Measurements from ENCODE around the gene RAF1. TPM values are rescaled to one million over a fixed set of nuclear protein-coding genes. Genes with fewer than 3 reads are reported as not detected.

The RAF1 gene
- total and polyA plus RNA-seq, 9 of the 15 experiments (the other 6 are each of a cell fraction or from before 2014, with no cell fraction given) = 28.0 to 183 (median 85.6) TPM

GRCh38 chr3:12708584-12709192, 44.8 kb upstream of the RAF1 start:
- Histone ChIP-seq H3K4me3 (no peak overlapping the region), H3K79me2 (ENCODE audit: control insufficient read depth, insufficient read depth, low read length) (no peaks in the 10 kb centered on the region), H2AFZ (ENCODE audit: low read depth, low read length) (no peak overlapping the region), H3K27ac (ENCODE audit: extremely low read depth, low read depth, low read length) (no peak overlapping the region), H3K36me3 (ENCODE audit: control insufficient read depth, insufficient read depth, low read length) (no peaks in the 10 kb centered on the region), H4K20me1 (replicated peaks; ENCODE audit: control insufficient read depth, insufficient read depth, low read length) (no peaks in the 10 kb centered on the region), H3K9me3 (replicated peaks; ENCODE audit: control insufficient read depth, insufficient read depth, low read depth, low read length) (no peaks in the 10 kb centered on the region), H3K27me3 (ENCODE audit: control insufficient read depth in 2 of 2, insufficient read depth in 2 of 2, low read length in 2 of 2) (peaks cover 19 to 36% of the 10 kb centered on the region in 2 experiments), H3K4me1 (replicated peaks in 1 of 2; ENCODE audit: control insufficient read depth in 2 of 2, insufficient read depth in 2 of 2, low read length in 2 of 2) (no peaks in the 10 kb centered on the region), H3K9me1 (ENCODE audit: control insufficient read depth, insufficient read depth, low read length) (no peaks in the 10 kb centered on the region), H3K9ac (ENCODE audit: insufficient read depth in 1 of 2, low read depth in 2 of 2, low read length in 2 of 2) (no peak overlapping the region), H3K4me2 (ENCODE audit: insufficient read depth, low read length) (no peak overlapping the region)
- FAIRE-seq = no peak
- BruUV-seq (replicated peaks) = no TSS peak
- in situ Hi-C loops (cut with MboI) (loop anchor here (5.0 kb wide), 1 partner anchor 189 kb away; no protein-coding TSS in a partner anchor), intact Hi-C loops (cut with micrococcal nuclease) (loop anchor here (10.0 kb wide), 1 partner anchor 286 kb away; no protein-coding TSS in a partner anchor)
- 2% methylated on average over 6 of the region's 6 CpGs for WGBS (ENCODE audit: insufficient coverage, low coverage, missing lambda C conversion rate)
- ATAC-seq = peak; percentile 40; the same call in 1 of the 3 replicates
- ChIA-PET CTCF (ENCODE audit: low intra/inter-chr PET ratio) (no interaction called here), POLR2A (interaction anchor here (0.6 to 2.1 kb wide), 4 partner anchors 10 to 133 kb away, joined by 3 to 9 read pairs (median 4); no protein-coding TSS in a partner anchor)
- DNase-seq (ENCODE audit: extremely low read depth in 1 of 4, low spot score in 3 of 4) = peak in 2 of 4 experiments; percentile 8 to 34
- TF ChIP-seq TAL1 (IDR thresholded peaks at IDR 0.05) (no peak), PTTG1 (tag; IDR thresholded peaks at IDR 0.05; ENCODE audit: low read depth) (no peak), CTCF (IDR thresholded peaks at IDR 0.05 in 2 of 3, conservative IDR thresholded peaks at IDR 0.05 in 1 of 3; ENCODE audit: insufficient read depth in 2 of 3, low read depth in 1 of 3, low read length in 3 of 3) (peak; percentile 34 to 54 (median 40); a peak in 5 of 6 replicates), KAT7 (CRISPR knock-in tag; IDR thresholded peaks at IDR 0.05; ENCODE audit: borderline replicate concordance) (no peak), TCF15 (CRISPR knock-in tag; IDR thresholded peaks at IDR 0.05) (no peak), NR0B1 (IDR thresholded peaks at IDR 0.05; ENCODE audit: partially characterized antibody) (no peak), C11orf30 (IDR thresholded peaks at IDR 0.05; ENCODE audit: low read depth) (peak; percentile 26; the same call in 1 of the 2 replicates), TOE1 (IDR thresholded peaks at IDR 0.05; ENCODE audit: borderline replicate concordance) (no peak), TOE1 (CRISPR knock-in tag; IDR thresholded peaks at IDR 0.05; ENCODE audit: borderline replicate concordance, low read depth) (no peak), FOXP4 (CRISPR knock-in tag; IDR thresholded peaks at IDR 0.05; ENCODE audit: borderline replicate concordance) (no peak), RAD21 (CRISPR knock-in tag; conservative IDR thresholded peaks at IDR 0.05 in 1 of 2, IDR thresholded peaks at IDR 0.05 in 1 of 2) (peak in 1 of 2 experiments; percentile 53; a peak in 2 of 4 replicates), CREB1 (IDR thresholded peaks at IDR 0.05) (no peak), CREB1 (CRISPR knock-in tag; IDR thresholded peaks at IDR 0.05) (no peak), CBX1 (IDR thresholded peaks at IDR 0.05; ENCODE audit: low read depth) (no peak), PTRF (tag; IDR thresholded peaks at IDR 0.05) (no peak)

Measured in K562 (cell line).